Measurements from ENCODE around the gene CORO1C.
A peak's percentile ranks its signal among the peaks of the same experiment; 100 is the strongest.
"Not testable (repeated sequence)": the region's sequence is repeated elsewhere in the genome, so short reads cannot be mapped to it uniquely, and the experiment has no call there.

Gene CORO1C

GRCh38 chr12:108671110-108671509, 60.2 kb downstream of the CORO1C start:
- DNase-seq: no peak

GRCh38 chr12:108670066-108670631, 61.2 kb downstream of the CORO1C start:
- DNase-seq: no peak

- no peak for DNase-seq
These were observed 62.8 kb downstream of the CORO1C start for GRCh38 chr12:108668542-108668941.

GRCh38 chr12:108668063-108668462, 63.3 kb downstream of the CORO1C start:
- DNase-seq: no peak

GRCh38 chr12:108667349-108667748, 64.0 kb downstream of the CORO1C start:
- DNase-seq: no peak

GRCh38 chr12:108666401-108666881, 64.9 kb downstream of the CORO1C start:
- no peak for DNase-seq

- DNase-seq: no peak
These were observed 65.6 kb downstream of the CORO1C start for GRCh38 chr12:108665608-108666202.

- peak; percentile 72 for DNase-seq
These were observed 66.7 kb downstream of the CORO1C start for GRCh38 chr12:108664338-108665258.

- no peak for DNase-seq
These were observed 67.8 kb downstream of the CORO1C start for GRCh38 chr12:108663324-108664015.

- DNase-seq: not testable (repeated sequence)
These were observed 73.2 kb downstream of the CORO1C start for GRCh38 chr12:108658115-108658514.

- DNase-seq: no peak
These were observed 74.1 kb downstream of the CORO1C start for GRCh38 chr12:108657130-108657745.

- not testable (repeated sequence) for DNase-seq
These were observed 75.1 kb downstream of the CORO1C start for GRCh38 chr12:108656247-108656646.

GRCh38 chr12:108655812-108656175, 75.5 kb downstream of the CORO1C start:
- not testable (repeated sequence) for DNase-seq

- DNase-seq: not testable (repeated sequence)
These were observed 76.7 kb downstream of the CORO1C start for GRCh38 chr12:108654622-108655021.

GRCh38 chr12:108653922-108654321, 77.4 kb downstream of the CORO1C start:
- DNase-seq: no peak

- DNase-seq: no peak
These were observed 78.2 kb downstream of the CORO1C start for GRCh38 chr12:108653082-108653516.

- DNase-seq: no peak
These were observed 81.2 kb downstream of the CORO1C start for GRCh38 chr12:108650083-108650482.

- DNase-seq: no peak
These were observed 81.6 kb downstream of the CORO1C start for GRCh38 chr12:108649669-108650068.

GRCh38 chr12:108649126-108649525, 82.2 kb downstream of the CORO1C start:
- DNase-seq: no peak

- DNase-seq: no peak
These were observed 82.9 kb downstream of the CORO1C start for GRCh38 chr12:108648371-108648770.

GRCh38 chr12:108647585-108648287, 83.6 kb downstream of the CORO1C start:
- no peak for DNase-seq

All from central memory CD4-positive, alpha-beta T cell (primary cell).